Keratinocyte (primary cell): ENCODE results near the gene SMARCA4.

ENCODE experiments used
- EZH2 ChIP-seq: IDR thresholded peaks from one replicate; pipeline ENCODE4 v1.6.1; 2012; ENCODE audit warnings: inconsistent platforms, mild to moderate bottlenecking, low read length, moderate library complexity
- TF ChIP-seq, protein P1 (sequence below), 3 experiments: IDR thresholded peaks in 1 of 3; conservative IDR thresholded peaks in 1 of 3; optimal IDR thresholded peaks in 1 of 3; 2 replicates in 2 of 3; 3 replicates in 1 of 3; pipeline versions ENCODE3 to v1.5.1; 2011; ENCODE audit warnings: low read length in 3 of 3, mild to moderate bottlenecking in 3 of 3, moderate library complexity in 2 of 3, control low read depth in 1 of 3, inconsistent platforms in 1 of 3; ENCODE audit not compliant: insufficient read depth in 2 of 3; ENCODE audit errors: extremely low read depth in 1 of 3

DNA sequence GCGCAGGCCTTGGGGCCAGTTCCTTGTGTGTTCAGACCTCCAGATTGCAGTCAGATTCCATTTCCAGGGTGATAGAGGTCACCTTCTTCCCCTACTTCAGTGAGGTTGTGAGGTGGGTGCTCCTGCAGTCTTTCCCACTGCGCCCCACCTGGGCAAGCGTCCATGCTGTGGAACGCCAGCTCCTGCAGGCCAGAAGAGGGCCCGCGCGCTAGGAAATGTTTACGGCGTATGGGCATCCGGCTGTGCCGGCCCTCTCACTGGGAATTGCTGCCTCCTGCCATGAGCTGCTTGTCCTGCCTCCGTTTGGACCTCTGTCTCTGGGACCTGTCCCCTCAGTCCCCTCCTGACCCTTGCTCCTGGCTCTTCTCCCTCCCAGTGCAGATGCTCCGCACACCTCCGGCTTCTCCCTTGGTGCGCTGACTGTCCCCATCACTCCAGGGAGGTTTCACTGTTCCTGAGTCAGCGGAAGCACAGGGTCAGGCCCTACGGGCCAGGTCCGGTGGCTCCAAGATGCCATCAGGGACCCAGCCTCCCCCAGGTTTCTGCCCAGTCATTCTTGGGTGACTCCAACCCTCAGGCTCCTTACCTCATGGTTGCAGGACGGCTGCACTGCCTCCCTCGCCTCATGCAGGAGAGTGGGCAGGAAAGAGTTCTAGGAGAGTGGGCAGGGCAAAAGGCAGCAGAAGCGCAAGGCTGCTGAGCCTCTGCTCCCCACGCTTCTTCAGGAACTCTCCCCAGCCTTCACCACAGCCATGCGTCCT is 56.6 kb downstream of the SMARCA4 start:
- TF ChIP-seq, protein P1, sequence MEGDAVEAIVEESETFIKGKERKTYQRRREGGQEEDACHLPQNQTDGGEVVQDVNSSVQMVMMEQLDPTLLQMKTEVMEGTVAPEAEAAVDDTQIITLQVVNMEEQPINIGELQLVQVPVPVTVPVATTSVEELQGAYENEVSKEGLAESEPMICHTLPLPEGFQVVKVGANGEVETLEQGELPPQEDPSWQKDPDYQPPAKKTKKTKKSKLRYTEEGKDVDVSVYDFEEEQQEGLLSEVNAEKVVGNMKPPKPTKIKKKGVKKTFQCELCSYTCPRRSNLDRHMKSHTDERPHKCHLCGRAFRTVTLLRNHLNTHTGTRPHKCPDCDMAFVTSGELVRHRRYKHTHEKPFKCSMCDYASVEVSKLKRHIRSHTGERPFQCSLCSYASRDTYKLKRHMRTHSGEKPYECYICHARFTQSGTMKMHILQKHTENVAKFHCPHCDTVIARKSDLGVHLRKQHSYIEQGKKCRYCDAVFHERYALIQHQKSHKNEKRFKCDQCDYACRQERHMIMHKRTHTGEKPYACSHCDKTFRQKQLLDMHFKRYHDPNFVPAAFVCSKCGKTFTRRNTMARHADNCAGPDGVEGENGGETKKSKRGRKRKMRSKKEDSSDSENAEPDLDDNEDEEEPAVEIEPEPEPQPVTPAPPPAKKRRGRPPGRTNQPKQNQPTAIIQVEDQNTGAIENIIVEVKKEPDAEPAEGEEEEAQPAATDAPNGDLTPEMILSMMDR (optimal IDR thresholded peaks at IDR 0.05 in 1 of 3, IDR thresholded peaks at IDR 0.05 in 1 of 3, conservative IDR thresholded peaks at IDR 0.05 in 1 of 3; ENCODE audit: extremely low read depth in 1 of 3, insufficient read depth in 2 of 3, low read length in 3 of 3) = no peak
- TF ChIP-seq EZH2 = no peak
